ENCODE measurements around the gene TTLL7.
"Not testable (repeated sequence)": the region's sequence is repeated elsewhere in the genome, so short reads cannot be mapped to it uniquely, and the experiment has no call there.

DNA sequence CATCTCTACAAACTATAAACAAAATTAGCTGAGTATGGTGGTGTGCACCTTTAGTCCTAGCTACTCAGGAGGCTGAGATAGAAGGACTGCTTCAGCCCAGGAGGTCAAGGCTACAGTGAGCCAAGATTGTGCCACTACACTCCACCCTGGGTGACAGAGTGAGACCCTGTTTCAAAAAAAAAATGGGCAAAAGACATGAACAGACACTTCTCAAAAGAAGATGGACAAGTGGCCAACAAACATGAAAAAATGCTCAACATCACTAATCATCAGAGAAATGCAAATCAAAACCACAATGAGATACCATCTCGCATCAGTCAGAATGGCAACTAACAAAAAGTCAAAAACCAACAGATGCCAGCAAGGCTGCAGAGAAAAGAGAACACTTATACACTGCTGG is 15.0 kb downstream of the TTLL7 start:
- TF ChIP-seq, protein P1, sequence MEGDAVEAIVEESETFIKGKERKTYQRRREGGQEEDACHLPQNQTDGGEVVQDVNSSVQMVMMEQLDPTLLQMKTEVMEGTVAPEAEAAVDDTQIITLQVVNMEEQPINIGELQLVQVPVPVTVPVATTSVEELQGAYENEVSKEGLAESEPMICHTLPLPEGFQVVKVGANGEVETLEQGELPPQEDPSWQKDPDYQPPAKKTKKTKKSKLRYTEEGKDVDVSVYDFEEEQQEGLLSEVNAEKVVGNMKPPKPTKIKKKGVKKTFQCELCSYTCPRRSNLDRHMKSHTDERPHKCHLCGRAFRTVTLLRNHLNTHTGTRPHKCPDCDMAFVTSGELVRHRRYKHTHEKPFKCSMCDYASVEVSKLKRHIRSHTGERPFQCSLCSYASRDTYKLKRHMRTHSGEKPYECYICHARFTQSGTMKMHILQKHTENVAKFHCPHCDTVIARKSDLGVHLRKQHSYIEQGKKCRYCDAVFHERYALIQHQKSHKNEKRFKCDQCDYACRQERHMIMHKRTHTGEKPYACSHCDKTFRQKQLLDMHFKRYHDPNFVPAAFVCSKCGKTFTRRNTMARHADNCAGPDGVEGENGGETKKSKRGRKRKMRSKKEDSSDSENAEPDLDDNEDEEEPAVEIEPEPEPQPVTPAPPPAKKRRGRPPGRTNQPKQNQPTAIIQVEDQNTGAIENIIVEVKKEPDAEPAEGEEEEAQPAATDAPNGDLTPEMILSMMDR (IDR thresholded peaks at IDR 0.05): not testable (repeated sequence)
- TF ChIP-seq POLR2AphosphoS5, EP300 (IDR thresholded peaks at IDR 0.05): not testable (repeated sequence)
